ENCODE measurements around the gene SETD1A. TPM values are rescaled to one million over a fixed set of nuclear protein-coding genes. Genes with fewer than 3 reads are reported as not detected.

SETD1A gene
- total and polyA plus RNA-seq, 2 of the 4 experiments (the other 2 are of a cell fraction) = 0.54 to 5.8 TPM

GRCh38 chr16:30996324-30996984, 38.9 kb downstream of the SETD1A start (continued):
- TF ChIP-seq POLR2A (IDR thresholded peaks at IDR 0.05; ENCODE audit: low read depth, low read length) = no peak
- TF ChIP-seq BHLHE40 (IDR thresholded peaks at IDR 0.05; ENCODE audit: low read depth, low read length) = no peak

DNA sequence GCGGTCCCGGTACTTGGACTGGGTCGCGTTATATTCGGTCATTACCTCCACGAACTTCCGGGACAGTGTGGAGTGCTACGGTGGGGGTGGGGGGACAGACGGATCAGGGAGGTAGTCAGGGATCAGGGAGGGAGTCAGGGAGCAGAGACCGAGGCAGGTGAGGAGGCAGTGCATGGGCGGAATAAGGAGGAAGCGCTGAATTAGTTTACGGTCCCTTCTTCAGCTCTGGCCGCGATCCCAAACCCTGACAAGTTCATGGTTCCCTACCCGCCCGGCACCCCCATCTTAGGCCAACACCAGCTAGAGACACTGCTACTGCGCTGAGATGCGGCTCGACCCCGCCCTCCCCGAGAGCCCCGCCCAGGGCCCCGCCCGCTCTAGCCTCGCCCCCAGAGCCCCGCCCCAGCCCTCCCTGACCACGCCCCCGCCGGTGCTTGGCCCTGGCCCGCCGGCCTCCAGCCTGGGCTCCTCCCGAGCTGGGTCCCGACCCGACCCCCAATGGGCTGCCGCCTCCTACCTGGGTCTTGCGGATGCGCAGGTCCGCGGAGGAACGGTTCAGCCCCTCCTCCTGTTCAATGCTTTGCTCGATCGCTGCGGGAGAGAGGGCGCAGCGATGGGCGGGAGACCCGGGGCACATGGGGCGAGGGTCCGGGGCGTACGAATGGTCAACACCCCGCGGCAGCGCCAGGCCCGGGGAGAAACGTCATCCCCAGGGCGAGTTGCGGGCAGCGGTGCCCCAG, 39.6 kb downstream of the SETD1A start:
- Histone ChIP-seq H3K56ac (ENCODE audit: extremely low read depth, insufficient read depth, low read length) (peak overlapping the region; percentile 86; the same call in 1 of the 2 replicates), H3K36me3 (ENCODE audit: control insufficient read depth, insufficient read depth, low read length) (peaks cover 1% of the 10 kb centered on the region; the same call in 1 of the 2 replicates), H3K14ac (replicated peaks; ENCODE audit: low read depth, low read length) (peak overlapping the region; percentile 97), H2BK15ac (ENCODE audit: low read depth, low read length) (peak overlapping the region; percentile 99; the same call in 2 of the 3 replicates), H3K27me3 (ENCODE audit: control insufficient read depth, insufficient read depth, low read length) (no peaks in the 10 kb centered on the region), H2BK5ac (ENCODE audit: low read depth, low read length, poor library complexity, severe bottlenecking) (peak overlapping the region; percentile 95), H3K23ac (ENCODE audit: low read depth, low read length) (peak overlapping the region; percentile 93), H2AK9ac (replicated peaks; ENCODE audit: low read depth, low read length, poor library complexity) (peak overlapping the region; percentile 95), H3K79me1 (ENCODE audit: low read depth in 1 of 2, low read length in 2 of 2) (peaks cover 0 to 18% of the 10 kb centered on the region in 2 experiments; a peak in 1 of 4 replicates), H3K9me1 (ENCODE audit: insufficient read depth, low read length) (peaks cover 18% of the 10 kb centered on the region), H4K20me1 (ENCODE audit: insufficient read depth, low read length) (no peaks in the 10 kb centered on the region), H2BK120ac (ENCODE audit: low read depth, low read length) (peak overlapping the region; percentile 89), H4K8ac (ENCODE audit: low read depth in 2 of 2, low read length in 2 of 2) (peak overlapping the region; percentile 94 to 99), H4K91ac (ENCODE audit: insufficient read depth, low read depth, low read length) (peak overlapping the region; percentile 95), H2AK5ac (ENCODE audit: low read depth, low read length) (peak overlapping the region; percentile 98), H2BK20ac (ENCODE audit: low read depth, low read length) (peak overlapping the region; percentile 95; the same call in 1 of the 2 replicates), H3K4ac (ENCODE audit: low read depth, low read length) (peak overlapping the region; percentile 97), H4K5ac (ENCODE audit: low read depth, low read length) (peak overlapping the region; percentile 91), H3K9me3 (ENCODE audit: control insufficient read depth, insufficient read depth, low read length) (no peaks in the 10 kb centered on the region), H3K4me3 (ENCODE audit: insufficient read depth, low read depth, low read length) (peak overlapping the region; percentile 54), H3K4me2 (ENCODE audit: low read depth, low read length) (peak overlapping the region; percentile 95), H3K4me1 (ENCODE audit: control insufficient read depth, insufficient read depth, low read length) (peaks cover 27% of the 10 kb centered on the region), H2AFZ (replicated peaks; ENCODE audit: low read length, poor library complexity) (peak overlapping the region; percentile 96), H3K9ac (ENCODE audit: low read depth, low read length) (peak overlapping the region; percentile 61), H3K18ac (ENCODE audit: low read depth, low read length) (peak overlapping the region; percentile 78), H3K27ac (ENCODE audit: insufficient read depth, low read length) (peak overlapping the region; percentile 69)
- 7% methylated on average over 23 of the region's 60 CpGs; no CpG with 5 or more reads in 1 of the 2 experiments for WGBS, 2 experiments (ENCODE audit: extremely low coverage in 2 of 2, insufficient read length in 1 of 2)
- POLR2A ChIA-PET (ENCODE audit: unreplicated experiment) = interaction anchor here (0.6 to 1.0 kb wide), 2 partner anchors 76 to 475 kb away, joined by 3 to 6 read pairs; partner anchors contain the start of gene TGFB1I1
- CTCF ChIA-PET = interaction anchor here (0.5 kb wide), 1 partner anchor 457 kb away, joined by 3 read pairs; no protein-coding TSS in a partner anchor
- no TSS peak for BruUV-seq (replicated peaks)
- TF ChIP-seq RFX5 (IDR thresholded peaks at IDR 0.05; ENCODE audit: low read depth, low read length) = no peak
- TF ChIP-seq POLR2A (IDR thresholded peaks at IDR 0.05; ENCODE audit: low read depth, low read length) = no peak
- TF ChIP-seq CHD1 (IDR thresholded peaks at IDR 0.05; ENCODE audit: low read depth, low read length) = no peak
- no peak for TF ChIP-seq NFE2L2 (IDR thresholded peaks at IDR 0.05; ENCODE audit: low read depth, low read length)
- TF ChIP-seq, protein P1, sequence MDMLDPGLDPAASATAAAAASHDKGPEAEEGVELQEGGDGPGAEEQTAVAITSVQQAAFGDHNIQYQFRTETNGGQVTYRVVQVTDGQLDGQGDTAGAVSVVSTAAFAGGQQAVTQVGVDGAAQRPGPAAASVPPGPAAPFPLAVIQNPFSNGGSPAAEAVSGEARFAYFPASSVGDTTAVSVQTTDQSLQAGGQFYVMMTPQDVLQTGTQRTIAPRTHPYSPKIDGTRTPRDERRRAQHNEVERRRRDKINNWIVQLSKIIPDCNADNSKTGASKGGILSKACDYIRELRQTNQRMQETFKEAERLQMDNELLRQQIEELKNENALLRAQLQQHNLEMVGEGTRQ (IDR thresholded peaks at IDR 0.05; ENCODE audit: low read depth, low read length) = no peak
- TF ChIP-seq CEBPB (IDR thresholded peaks at IDR 0.05; ENCODE audit: low read depth, low read length) = no peak
- TF ChIP-seq MAZ (IDR thresholded peaks at IDR 0.05; ENCODE audit: borderline replicate concordance, low read depth, low read length) = 0 out of 2 replicates have a peak, but pooled peaks have one; percentile 9
- no peak for TF ChIP-seq MXI1 (IDR thresholded peaks at IDR 0.05; ENCODE audit: borderline replicate concordance, low read depth, low read length)
- intact Hi-C loops (cut with micrococcal nuclease) = loop anchor here (5.0 kb wide), 1 partner anchor 75 kb away; the partner anchor contains the start of genes ZNF646 and ZNF668
- peak; percentile 92 for ATAC-seq (ENCODE audit: low read depth)
- dilution Hi-C loops (cut with HindIII; ENCODE audit: low sequenced_read_pairs, unreplicated experiment) = no loop called here
- in situ Hi-C loops (cut with MboI; ENCODE audit: low sequenced_read_pairs) = loop anchor here (10.0 to 25.0 kb wide), 2 partner anchors 448 to 715 kb away; partner anchors contain the start of gene ZNF843
- peak; percentile 41 for DNase-seq

Data from IMR-90 (cell line).